Dermis microvascular lymphatic vessel endothelial cell (primary cell): ENCODE results near the gene GTPBP2. TPM values are rescaled to one million over a fixed set of nuclear protein-coding genes. Genes with fewer than 3 reads are reported as not detected.
"Not testable (repeated sequence)": the region's sequence is repeated elsewhere in the genome, so short reads cannot be mapped to it uniquely, and the experiment has no call there.

ENCODE experiments used
- DNase-seq, 2 donors: peaks; one replicate each; pipeline versions ENCODE4 v3.0.0 to v3.0.0-alpha.2; 2010; ENCODE audit warnings: low read depth in 2 of 2
- total RNA-seq: library from RNA; depleted of rRNA; stranded (reverse); fragments of >200 nt; gene quantifications from 2 replicates; pipeline ENCODE4 v1.2.1, GENCODE V29; 2014

Gene GTPBP2
- total RNA-seq = 30.4 and 38.7 TPM in 2 replicates

GRCh38 chr6:43629104-43629504 is at the start of gene GTPBP2:
Gene GTPBP2, minus strand, starts transcription at chr6:43629264. Its CDS starts 102 bp downstream, at chr6:43629162.
- peak; percentile 95 to 99 for DNase-seq

- DNase-seq = no peak
Measured at GRCh38 chr6:43678341-43678740, 49.3 kb upstream of the GTPBP2 start.

GRCh38 chr6:43677759-43678158 is 48.7 kb upstream of the GTPBP2 start:
- DNase-seq = no peak

- DNase-seq = no peak
Measured at GRCh38 chr6:43676962-43677606, 48.0 kb upstream of the GTPBP2 start.

GRCh38 chr6:43674921-43675320 is 45.9 kb upstream of the GTPBP2 start:
- DNase-seq = no peak

GRCh38 chr6:43674291-43674690 is 45.2 kb upstream of the GTPBP2 start:
- DNase-seq = no peak

- no peak for DNase-seq
Measured at GRCh38 chr6:43673444-43674084, 44.5 kb upstream of the GTPBP2 start.

- no peak for DNase-seq
Measured at GRCh38 chr6:43671801-43672690, 43.0 kb upstream of the GTPBP2 start.

GRCh38 chr6:43671011-43671800 is 42.1 kb upstream of the GTPBP2 start:
- DNase-seq = no peak

GRCh38 chr6:43670623-43670986 is 41.5 kb upstream of the GTPBP2 start:
- no peak for DNase-seq

- no peak for DNase-seq
Measured at GRCh38 chr6:43669922-43670622, 41.0 kb upstream of the GTPBP2 start.

GRCh38 chr6:43669050-43669921 is 40.2 kb upstream of the GTPBP2 start:
- peak in 1 of 2 donors; percentile 19 for DNase-seq

- peak; percentile 28 to 68 for DNase-seq
Measured at GRCh38 chr6:43668151-43669028, 39.3 kb upstream of the GTPBP2 start.

GRCh38 chr6:43667245-43668150 is 38.4 kb upstream of the GTPBP2 start:
- DNase-seq = peak; percentile 39 to 72

- no peak for DNase-seq
Measured at GRCh38 chr6:43666196-43666920, 37.3 kb upstream of the GTPBP2 start.

GRCh38 chr6:43665376-43665775 is 36.3 kb upstream of the GTPBP2 start:
- DNase-seq = no peak

GRCh38 chr6:43662948-43663347 is 33.9 kb upstream of the GTPBP2 start:
- not testable (repeated sequence) for DNase-seq
